Ishikawa (cell line): ENCODE measurements around the gene RIMBP2.

ENCODE experiments used
- CEBPB ChIP-seq: IDR thresholded peaks from 2 replicates; pipeline ENCODE4 v1.6.1; 2012
- CREB1 ChIP-seq: IDR thresholded peaks from 2 replicates; pipeline ENCODE4 v1.6.1; 2012; ENCODE audit warnings: low read depth
- EGR1 ChIP-seq: IDR thresholded peaks from 2 replicates; pipeline ENCODE4 v1.6.1; 2012
- EP300 ChIP-seq: IDR thresholded peaks from 2 replicates; pipeline ENCODE4 v1.6.1; 2012; ENCODE audit warnings: borderline replicate concordance
- FOXM1 ChIP-seq: IDR thresholded peaks from 2 replicates; pipeline ENCODE4 v1.6.1; 2012; ENCODE audit warnings: low read depth, borderline replicate concordance
- MAX ChIP-seq: IDR thresholded peaks from 2 replicates; pipeline ENCODE4 v1.6.1; 2012
- NFIC ChIP-seq: IDR thresholded peaks from 2 replicates; pipeline ENCODE4 v1.6.1; 2012
- RAD21 ChIP-seq: IDR thresholded peaks from 2 replicates; pipeline ENCODE4 v1.6.1; 2012; ENCODE audit warnings: low read depth
- REST ChIP-seq: IDR thresholded peaks from 2 replicates; pipeline ENCODE4 v1.6.1; 2012; ENCODE audit warnings: low read depth, mild to moderate bottlenecking
- TAF1 ChIP-seq: IDR thresholded peaks from 2 replicates; pipeline ENCODE4 v1.6.1; 2012; ENCODE audit warnings: low read depth, mild to moderate bottlenecking
- TCF12 ChIP-seq: IDR thresholded peaks from 2 replicates; pipeline ENCODE4 v1.6.1; 2012; ENCODE audit warnings: low read depth
- TEAD4 ChIP-seq: IDR thresholded peaks from 2 replicates; pipeline ENCODE4 v1.6.1; 2012
- USF1 ChIP-seq: IDR thresholded peaks from 2 replicates; pipeline ENCODE4 v1.6.1; 2012
- YY1 ChIP-seq: IDR thresholded peaks from 2 replicates; pipeline ENCODE4 v1.6.1; 2012; ENCODE audit warnings: low read depth
- ZBTB7A ChIP-seq: IDR thresholded peaks from 2 replicates; pipeline ENCODE4 v1.6.1; 2012; ENCODE audit warnings: low read depth

The RIMBP2 gene

GRCh38 chr12:130617219-130617618 is 98.9 kb downstream of the RIMBP2 start:
- TF ChIP-seq YY1 (no peak), RAD21 (no peak), CEBPB (no peak), FOXM1 (no peak)

GRCh38 chr12:130615861-130616345 is 100.2 kb downstream of the RIMBP2 start:
- TF ChIP-seq RAD21: no peak
- TF ChIP-seq ZBTB7A: no peak
- no peak for TF ChIP-seq YY1
- TF ChIP-seq REST: no peak
- no peak for TF ChIP-seq CREB1
- TF ChIP-seq TEAD4: no peak
- no peak for TF ChIP-seq NFIC
- no peak for TF ChIP-seq CEBPB
- no peak for TF ChIP-seq USF1
- no peak for TF ChIP-seq EGR1
- TF ChIP-seq MAX: no peak

GRCh38 chr12:130614530-130614905 is 101.6 kb downstream of the RIMBP2 start:
- TF ChIP-seq MAX (no peak), RAD21 (no peak), CEBPB (no peak), NFIC (no peak), ZBTB7A (no peak), FOXM1 (no peak), USF1 (no peak), EP300 (no peak)

GRCh38 chr12:130613831-130614529 is 102.1 kb downstream of the RIMBP2 start:
- TF ChIP-seq ZBTB7A: no peak
- no peak for TF ChIP-seq MAX
- no peak for TF ChIP-seq USF1
- TF ChIP-seq FOXM1: no peak
- no peak for TF ChIP-seq TCF12
- TF ChIP-seq TEAD4: no peak
- no peak for TF ChIP-seq EP300
- no peak for TF ChIP-seq REST
- no peak for TF ChIP-seq CREB1
- TF ChIP-seq RAD21: no peak
- TF ChIP-seq EGR1: no peak
- TF ChIP-seq CEBPB: no peak
- TF ChIP-seq TAF1: no peak
- no peak for TF ChIP-seq YY1
- TF ChIP-seq NFIC: no peak

GRCh38 chr12:130613131-130613530 is 103.0 kb downstream of the RIMBP2 start:
- TF ChIP-seq CREB1: no peak
- no peak for TF ChIP-seq USF1
- TF ChIP-seq CEBPB: no peak
- no peak for TF ChIP-seq NFIC
- no peak for TF ChIP-seq TCF12
- TF ChIP-seq YY1: no peak
- TF ChIP-seq EP300: no peak
- no peak for TF ChIP-seq MAX
- no peak for TF ChIP-seq TEAD4
- TF ChIP-seq EGR1: no peak
- no peak for TF ChIP-seq FOXM1
- TF ChIP-seq RAD21: no peak
- TF ChIP-seq REST: no peak
- TF ChIP-seq ZBTB7A: no peak
- no peak for TF ChIP-seq TAF1
